ENCODE data around the gene ROCK2.
A peak's percentile ranks its signal among the peaks of the same experiment; 100 is the strongest.
"Not testable (repeated sequence)": the region's sequence is repeated elsewhere in the genome, so short reads cannot be mapped to it uniquely, and the experiment has no call there.

ROCK2 gene

DNA sequence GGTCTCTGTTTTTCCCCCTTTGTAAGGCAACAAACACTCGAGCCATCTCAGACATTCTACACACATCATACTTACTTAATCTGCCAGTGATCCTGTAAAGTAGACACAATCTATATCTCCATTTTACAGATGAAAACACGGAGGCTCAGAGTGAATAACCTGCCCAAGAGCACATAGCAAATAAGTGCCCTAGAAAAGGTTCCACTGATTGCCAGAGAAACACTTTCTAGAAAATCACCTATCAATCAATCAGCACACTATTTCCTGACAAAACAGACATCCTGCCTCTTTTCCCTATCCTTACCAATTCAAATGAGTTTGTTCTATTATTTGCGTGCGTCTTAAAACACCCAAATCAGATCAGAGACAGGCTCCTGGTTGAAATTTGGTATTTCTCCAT lies 165.2 kb downstream of the ROCK2 start:
- no peak for DNase-seq (ENCODE audit: low read depth in 2 of 2)

DNA sequence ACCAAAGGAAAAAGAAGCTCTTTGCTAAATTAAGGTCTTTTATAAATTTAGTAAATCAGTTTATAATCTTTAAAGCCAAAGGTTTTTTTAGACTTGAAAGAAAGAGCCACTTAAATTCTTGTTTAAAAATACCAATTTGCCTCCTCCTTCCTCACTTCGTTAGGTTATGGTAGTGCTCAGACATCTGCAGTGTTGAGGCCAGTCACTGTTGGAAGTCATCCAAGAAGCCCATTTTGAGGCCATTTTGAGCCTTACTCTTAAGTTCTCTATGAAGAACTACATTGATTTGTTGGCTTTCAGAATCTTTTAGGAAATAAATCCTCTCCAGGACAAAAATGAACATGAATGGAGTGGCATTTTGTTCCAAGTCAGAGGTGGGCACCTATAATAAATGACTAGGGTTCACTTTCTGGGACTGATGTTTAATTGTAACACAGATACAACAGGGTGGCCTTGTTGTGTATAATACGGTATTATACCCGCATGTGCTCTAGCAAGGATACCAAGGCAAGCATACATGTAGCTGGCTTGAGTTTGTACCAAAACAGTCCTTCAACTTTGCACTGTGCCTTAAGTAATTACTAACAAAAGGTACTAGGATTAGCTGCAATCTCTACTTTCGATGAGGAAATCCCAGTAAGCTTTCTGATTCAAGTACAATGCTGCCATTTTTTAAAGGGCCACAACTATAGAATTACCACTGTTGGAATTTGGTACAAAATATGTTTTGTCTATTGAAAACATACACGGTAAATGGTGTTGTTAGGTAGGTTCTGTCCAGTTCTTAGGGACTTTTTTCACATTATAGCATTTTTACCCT lies 166.4 kb downstream of the ROCK2 start:
- no peak for DNase-seq (ENCODE audit: low read depth in 2 of 2)

DNA sequence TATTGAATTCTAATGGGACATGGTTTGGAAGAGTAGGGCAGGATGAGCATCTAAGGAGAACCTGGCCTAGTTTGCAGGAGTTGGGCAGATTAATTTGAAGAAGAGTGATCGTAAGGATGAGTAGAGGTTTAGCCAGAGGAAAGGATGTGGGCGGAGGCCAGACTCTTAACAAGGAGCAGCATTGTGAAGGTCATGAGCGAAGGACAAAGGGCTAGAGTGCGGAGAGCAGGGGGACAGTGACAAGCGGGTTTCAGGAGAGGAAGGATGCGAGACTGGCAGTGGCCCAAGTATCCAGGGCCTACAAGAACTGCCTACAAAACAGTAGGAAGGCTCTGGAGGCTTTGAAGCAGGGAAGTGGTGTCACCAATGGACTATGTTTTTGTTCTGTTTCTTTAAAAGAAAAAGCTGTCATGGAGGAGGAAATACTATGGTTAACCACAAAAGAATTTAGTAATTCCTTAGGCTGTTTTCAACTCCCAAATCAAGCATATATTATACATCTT lies 169.1 kb downstream of the ROCK2 start:
- no peak for DNase-seq (ENCODE audit: low read depth in 2 of 2)

DNA sequence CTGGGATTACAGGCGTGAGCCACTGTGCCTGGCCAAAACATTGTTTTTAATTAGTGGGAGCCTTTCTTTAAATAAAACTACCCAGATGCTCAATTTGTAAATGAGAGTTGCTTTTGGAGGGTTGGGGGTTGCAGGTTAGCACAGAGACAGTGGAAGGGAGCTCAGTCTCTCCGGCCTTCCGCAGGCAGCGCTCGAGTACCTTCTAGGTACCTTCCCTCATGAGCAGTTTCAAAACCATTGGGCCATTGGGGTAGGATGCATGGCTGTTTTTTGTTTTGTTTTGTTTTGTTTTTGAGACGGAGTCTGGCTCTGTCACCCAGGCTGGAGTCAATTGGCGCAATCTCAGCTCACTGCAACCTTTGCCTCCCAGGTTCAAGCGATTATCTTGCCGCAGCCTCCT lies 170.2 kb downstream of the ROCK2 start:
- DNase-seq (ENCODE audit: low read depth in 2 of 2) = no peak

GRCh38 chr2:11169333-11169732 lies 175.1 kb downstream of the ROCK2 start:
- DNase-seq (ENCODE audit: low read depth in 2 of 2) = no peak

- DNase-seq (ENCODE audit: low read depth in 2 of 2) = no peak
These were observed 175.9 kb downstream of the ROCK2 start for GRCh38 chr2:11168488-11168887.

DNA sequence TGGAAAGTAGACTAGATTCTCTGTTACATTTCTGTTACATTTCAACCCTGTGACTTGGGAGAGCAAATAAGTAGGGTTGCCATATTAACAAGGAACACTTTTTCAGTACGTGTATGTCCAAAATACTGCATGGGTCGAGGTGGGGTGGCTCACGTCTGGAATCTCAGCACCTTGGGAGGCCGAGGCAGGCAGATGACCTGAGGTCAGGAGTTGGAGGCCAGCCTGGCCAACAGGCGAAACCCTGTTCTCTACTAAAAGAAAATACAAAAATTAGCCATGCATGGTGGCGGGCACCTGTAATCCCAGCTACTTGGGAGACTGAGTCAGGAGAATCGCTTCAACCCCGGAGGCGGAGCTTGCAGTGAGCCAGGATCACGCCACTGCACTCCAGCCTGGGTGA lies 178.0 kb downstream of the ROCK2 start:
- no peak for DNase-seq (ENCODE audit: low read depth in 2 of 2)

GRCh38 chr2:11165046-11165445 lies 179.4 kb downstream of the ROCK2 start:
- DNase-seq (ENCODE audit: low read depth in 2 of 2) = not testable (repeated sequence)

- no peak for DNase-seq (ENCODE audit: low read depth in 2 of 2)
These were observed 180.8 kb downstream of the ROCK2 start for GRCh38 chr2:11163439-11164317.

GRCh38 chr2:11161747-11162146 lies 182.7 kb downstream of the ROCK2 start:
- DNase-seq (ENCODE audit: low read depth in 2 of 2) = no peak

GRCh38 chr2:11160731-11161455 lies 183.5 kb downstream of the ROCK2 start:
- DNase-seq (ENCODE audit: low read depth in 2 of 2) = no peak

- no peak for DNase-seq (ENCODE audit: low read depth in 2 of 2)
These were observed 184.2 kb downstream of the ROCK2 start for GRCh38 chr2:11160256-11160655.

- DNase-seq (ENCODE audit: low read depth in 2 of 2) = no peak
These were observed 184.8 kb downstream of the ROCK2 start for GRCh38 chr2:11159574-11160170.

DNA sequence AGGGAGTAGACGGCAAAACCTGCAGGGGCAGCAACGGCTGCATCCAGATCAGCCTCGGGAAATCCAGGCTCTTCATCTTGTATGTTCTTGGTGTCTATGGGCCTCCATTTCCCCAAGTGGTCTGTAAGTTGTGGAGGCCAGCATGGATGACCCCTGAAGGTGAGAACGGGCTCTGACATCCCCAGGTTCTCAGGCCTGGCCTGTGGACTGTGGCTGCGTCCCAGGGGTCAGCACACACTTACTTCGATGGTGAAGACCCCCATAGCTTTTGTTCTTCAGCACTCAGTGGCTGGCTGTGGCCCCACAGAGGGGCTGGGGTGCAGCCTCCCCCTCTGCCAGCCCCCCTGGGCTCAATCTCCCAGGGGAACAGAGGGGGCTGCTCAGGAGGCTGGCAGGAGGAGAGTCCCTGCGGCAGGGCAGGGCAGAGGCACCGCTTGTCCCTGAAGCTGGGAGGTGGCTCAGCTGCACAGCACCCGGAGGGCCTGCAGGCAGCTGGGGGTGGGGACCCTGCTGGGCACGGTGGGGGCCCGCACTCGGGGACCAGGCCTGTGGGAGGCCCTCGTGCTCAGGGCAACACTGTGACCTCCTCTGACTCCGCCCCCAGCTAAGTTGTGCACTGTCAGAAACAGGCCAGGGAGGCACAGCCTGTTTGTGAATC lies 185.4 kb downstream of the ROCK2 start:
- no peak for DNase-seq (ENCODE audit: low read depth in 2 of 2)

- DNase-seq (ENCODE audit: low read depth in 2 of 2) = no peak
These were observed 186.7 kb downstream of the ROCK2 start for GRCh38 chr2:11157731-11158130.

DNA sequence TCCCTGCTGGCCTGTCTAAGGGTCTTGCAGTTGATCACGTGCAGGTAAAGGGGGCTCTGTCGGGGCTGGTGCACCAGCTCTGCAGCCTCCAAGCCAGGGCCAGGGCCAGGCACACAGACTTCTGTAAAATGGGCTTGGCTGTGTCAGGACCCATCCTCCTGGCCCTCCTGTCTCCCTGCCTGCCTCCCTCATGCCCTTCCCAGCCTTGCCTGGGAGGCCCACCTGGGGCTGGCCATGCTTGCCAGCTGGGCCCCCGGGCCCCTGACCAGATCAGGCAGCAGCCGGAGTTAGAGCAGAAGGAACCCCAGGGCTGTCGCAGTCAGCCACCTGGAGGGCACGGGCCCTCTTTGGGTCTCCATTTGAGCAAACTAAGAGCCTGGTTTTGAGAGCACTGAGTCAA lies 187.1 kb downstream of the ROCK2 start:
- DNase-seq (ENCODE audit: low read depth in 2 of 2) = no peak

DNA sequence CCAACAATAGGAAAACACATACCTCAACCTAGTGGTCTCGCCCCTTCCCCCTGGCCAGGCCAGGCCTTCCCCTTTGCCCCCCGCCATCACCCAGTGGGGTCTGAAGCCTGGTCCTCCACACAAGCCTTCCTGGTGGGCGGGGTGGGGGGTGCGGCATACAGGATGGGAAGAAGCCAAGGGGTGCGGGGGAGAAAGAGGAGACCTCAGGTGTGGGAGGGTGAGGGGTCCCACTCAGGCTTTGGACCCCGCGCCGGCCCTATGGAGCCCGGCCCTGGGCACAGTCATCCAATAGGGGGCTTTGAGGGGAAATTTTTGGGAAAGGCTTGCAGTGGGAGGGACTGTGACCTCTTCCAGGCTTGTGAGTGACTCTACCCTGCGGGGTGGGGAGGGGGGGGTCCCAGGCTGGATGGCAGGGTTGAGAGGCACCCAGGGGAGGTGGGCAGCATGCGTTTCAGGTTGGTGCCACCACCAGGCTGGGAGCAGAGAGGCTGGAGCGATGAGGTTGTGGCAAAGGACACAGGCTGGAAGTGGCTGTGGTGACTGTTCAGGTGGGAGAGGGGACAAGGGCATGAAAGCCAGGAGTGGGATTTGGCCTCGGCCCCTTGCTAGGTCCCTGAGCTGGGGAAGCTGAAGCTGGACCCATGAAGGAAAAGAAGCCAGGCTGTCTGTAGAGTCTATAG lies 187.9 kb downstream of the ROCK2 start:
- no peak for DNase-seq (ENCODE audit: low read depth in 2 of 2)

DNA sequence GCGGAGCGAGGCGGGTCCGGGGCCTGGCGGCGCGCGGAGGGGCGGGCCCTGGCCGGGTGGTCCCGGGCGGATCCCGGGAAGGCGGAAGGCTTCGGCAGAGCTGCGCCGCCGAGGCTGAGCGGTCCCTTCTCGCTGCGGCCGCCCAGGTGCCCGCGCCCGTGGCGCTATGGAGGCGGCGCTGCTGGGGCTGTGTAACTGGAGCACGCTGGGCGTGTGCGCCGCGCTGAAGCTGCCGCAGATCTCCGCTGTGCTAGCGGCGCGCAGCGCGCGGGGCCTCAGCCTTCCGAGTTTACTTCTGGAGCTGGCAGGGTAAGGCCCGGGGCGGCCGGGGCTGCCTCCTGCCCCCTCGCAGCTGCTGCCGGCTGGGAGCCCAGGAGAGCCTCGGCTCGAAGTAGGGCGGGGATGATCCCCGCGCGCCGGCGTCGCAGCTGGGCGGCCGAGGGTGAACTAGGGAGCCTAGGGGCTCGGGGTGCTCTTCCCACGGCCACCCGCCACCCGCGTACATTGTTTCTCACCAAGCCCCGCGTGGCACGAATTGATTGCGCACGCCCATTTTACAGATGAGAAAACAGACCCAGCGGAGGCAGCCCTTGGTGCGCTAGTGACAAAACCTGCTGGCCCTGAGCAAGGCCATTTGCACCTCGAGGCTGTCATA lies 188.9 kb downstream of the ROCK2 start, which contains the start of gene SLC66A3:
Gene SLC66A3, plus strand, starts transcription at position 87 of the 655 bp plus-strand sequence. Its CDS starts 80 bp downstream, at position 167.
- peak in 1 of 2 donors; percentile 57 for DNase-seq (ENCODE audit: low read depth in 2 of 2)

DNA sequence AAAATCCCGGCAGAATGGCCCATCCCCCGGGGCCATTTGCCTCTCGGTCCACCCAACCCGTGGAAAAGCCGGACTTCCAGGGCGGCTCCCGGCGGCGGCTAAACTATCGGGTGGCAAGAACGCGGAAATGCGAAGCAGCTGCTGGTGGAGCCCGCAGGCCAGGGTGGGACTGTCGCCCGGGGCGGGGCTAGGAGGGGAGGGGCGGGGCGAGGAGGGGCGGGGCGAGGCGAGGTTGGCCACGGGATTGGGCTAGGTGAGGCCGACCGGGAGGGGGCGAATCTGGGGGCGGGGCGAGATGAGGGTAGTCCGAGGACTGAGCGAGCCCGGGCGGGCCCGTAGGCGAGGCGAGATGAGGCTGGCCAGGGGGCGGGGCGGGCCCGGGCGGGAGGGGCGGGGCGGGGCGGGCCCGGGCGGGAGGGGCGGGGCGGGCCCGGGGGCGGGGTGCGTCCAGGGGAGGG lies 189.5 kb downstream of the ROCK2 start:
- peak; percentile 99 for DNase-seq (ENCODE audit: low read depth in 2 of 2)
